Adrenal gland (tissue), 5 donors: ENCODE results near the gene ATG16L1.

ENCODE experiments used
- POLR2A ChIP-seq, 2 donors: fragments of 450-650 bp; IDR thresholded peaks; one replicate each; pipeline ENCODE4 v1.6.1; 2017; ENCODE audit warnings: antibody characterized with exemption in 2 of 2, mild to moderate bottlenecking in 2 of 2, moderate library complexity in 1 of 2
- TF ChIP-seq, protein P1 (sequence below), 6 experiments: fragments of 450-650 bp in 4 of 6; fragments of 200-600 bp in 2 of 6; sonication (generic) in 1 of 6; IDR thresholded peaks; 1 replicate in 5 of 6; 2 replicates in 1 of 6; pipeline versions ENCODE4 v1.5.1 to v1.8.0; 2016 to 2021; ENCODE audit warnings: antibody characterized with exemption in 6 of 6, mild to moderate bottlenecking in 2 of 6, moderate library complexity in 1 of 6
- donor health status: DM: no; HTN: no; CAD: no.

DNA sequence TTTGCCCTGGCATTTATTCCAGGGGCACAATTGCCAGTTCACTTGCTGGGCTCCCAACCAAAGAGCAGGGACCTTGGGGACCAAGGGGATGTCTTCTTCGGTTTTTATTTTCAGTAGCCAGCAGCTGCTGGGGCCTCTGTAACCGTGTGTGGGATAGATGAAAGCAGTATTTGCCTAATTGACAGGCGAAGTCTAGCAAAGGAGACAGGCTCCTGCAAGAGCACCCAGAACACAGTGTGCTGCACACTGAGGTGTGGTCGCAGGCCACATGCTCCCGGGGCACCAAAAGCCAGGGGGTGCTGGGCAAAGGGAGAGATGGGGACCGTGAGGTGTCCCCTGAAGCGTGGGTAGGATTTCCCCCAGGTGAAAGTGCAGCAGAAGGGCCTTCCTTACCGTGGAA is 61.4 kb downstream of the ATG16L1 start:
- TF ChIP-seq, protein P1, sequence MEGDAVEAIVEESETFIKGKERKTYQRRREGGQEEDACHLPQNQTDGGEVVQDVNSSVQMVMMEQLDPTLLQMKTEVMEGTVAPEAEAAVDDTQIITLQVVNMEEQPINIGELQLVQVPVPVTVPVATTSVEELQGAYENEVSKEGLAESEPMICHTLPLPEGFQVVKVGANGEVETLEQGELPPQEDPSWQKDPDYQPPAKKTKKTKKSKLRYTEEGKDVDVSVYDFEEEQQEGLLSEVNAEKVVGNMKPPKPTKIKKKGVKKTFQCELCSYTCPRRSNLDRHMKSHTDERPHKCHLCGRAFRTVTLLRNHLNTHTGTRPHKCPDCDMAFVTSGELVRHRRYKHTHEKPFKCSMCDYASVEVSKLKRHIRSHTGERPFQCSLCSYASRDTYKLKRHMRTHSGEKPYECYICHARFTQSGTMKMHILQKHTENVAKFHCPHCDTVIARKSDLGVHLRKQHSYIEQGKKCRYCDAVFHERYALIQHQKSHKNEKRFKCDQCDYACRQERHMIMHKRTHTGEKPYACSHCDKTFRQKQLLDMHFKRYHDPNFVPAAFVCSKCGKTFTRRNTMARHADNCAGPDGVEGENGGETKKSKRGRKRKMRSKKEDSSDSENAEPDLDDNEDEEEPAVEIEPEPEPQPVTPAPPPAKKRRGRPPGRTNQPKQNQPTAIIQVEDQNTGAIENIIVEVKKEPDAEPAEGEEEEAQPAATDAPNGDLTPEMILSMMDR (IDR thresholded peaks at IDR 0.05), result no peak
- no peak for TF ChIP-seq POLR2A (IDR thresholded peaks at IDR 0.05)
